Amygdala (tissue), 56 donors: ENCODE results near the gene AK8.

Experiments used
- DNase-seq, 56 donors: peaks; one replicate each; lab custom pipeline; 2025; lab: John Stamatoyannopoulos, UW

AK8 gene

DNA sequence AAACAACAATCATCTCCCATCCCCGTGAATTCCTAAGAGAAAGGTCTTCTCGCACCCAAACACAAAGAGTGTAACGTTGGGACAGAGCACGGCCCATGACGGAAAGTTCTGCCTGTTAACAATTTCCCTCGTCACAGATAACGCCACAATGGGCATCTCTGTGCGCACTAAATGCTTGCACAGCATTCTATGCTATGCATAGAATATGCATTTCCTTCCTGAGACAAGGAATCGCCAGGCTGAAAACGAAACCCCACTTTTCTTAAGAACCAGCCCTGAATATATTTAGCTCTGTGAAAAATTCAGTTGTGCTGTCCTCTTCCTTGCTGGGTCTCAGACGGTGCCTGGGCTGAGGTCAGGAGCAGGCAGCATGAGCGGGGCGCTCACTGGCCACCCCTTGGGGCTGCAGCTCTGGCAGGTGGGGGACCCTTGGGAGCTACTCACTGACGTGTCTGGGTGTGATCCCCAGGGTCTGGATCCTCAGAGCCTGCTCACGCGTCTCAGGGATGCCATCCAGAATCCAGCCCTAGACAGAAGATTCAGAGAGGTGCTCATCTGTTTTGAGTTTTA lies 49.8 kb downstream of the AK8 start:
- DNase-seq = no peak

DNA sequence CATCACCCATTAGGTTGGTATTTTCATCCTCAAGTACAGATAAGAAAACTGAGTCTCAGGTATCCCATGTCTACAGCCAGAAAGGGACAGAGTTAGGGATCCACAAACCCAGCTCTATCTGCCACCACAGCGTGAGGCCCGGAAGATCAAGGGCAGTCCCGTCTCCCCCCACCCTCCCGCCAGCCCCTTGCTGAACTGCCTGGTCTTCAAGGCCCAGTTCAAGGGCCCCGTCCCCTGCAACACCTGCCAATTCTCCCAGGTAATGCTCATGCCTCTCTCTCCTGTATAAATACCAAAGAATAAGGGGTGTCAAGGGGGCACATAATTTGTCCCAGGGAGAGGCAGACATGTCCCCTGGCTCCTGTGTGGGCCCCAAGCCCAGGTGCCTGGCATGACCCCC lies 50.7 kb downstream of the AK8 start:
- DNase-seq = no peak

- no peak for DNase-seq
These were observed 51.3 kb downstream of the AK8 start for GRCh38 chr9:132826621-132827365.

DNA sequence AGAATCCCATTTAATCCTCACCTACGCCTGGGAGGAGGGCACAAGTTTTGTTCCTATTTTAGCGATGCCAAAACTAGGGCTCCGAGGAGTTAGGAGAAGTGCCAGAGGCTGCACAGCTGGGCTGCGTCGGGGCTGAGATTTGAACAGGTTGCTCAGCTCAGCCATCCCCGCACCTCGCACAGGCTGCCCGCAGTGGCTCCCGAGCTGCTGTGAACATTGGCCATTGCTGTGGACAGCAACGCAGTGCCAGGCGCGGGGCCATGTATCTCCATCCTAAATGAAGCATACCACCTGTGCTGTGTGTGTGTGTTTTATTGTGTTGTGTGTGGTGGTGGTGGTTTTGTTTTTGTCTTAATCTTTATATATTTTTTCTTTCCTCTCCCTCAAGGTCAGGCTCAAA lies 52.0 kb downstream of the AK8 start:
- DNase-seq = no peak

GRCh38 chr9:132825430-132825829 lies 52.7 kb downstream of the AK8 start:
- no peak for DNase-seq

GRCh38 chr9:132824951-132825350 lies 53.1 kb downstream of the AK8 start:
- no peak for DNase-seq

DNA sequence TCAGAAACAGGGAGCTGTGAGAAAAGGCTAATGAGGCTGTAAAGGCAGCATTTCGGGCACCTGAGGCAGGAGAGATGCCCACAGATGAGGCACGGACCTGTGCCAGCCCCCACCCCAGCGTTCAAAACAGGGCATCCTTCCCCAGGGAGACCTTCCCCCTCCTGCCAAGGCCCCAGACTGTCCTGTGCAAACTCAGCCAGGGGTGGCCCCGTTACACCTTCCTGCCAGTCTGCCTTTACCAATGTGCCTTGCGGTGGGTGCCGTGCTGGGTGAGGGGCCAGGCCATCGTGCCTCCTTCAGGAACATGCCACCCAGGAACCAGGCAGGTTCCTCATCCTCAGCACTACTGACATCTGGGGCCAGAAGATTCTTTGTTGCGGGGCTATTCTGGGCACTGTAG lies 53.9 kb downstream of the AK8 start:
- no peak for DNase-seq

- DNase-seq = no peak
These were observed 54.5 kb downstream of the AK8 start for GRCh38 chr9:132823370-132824145.

- no peak for DNase-seq
These were observed 57.7 kb downstream of the AK8 start for GRCh38 chr9:132820169-132820944.

GRCh38 chr9:132818588-132818987 lies 59.5 kb downstream of the AK8 start:
- no peak for DNase-seq

DNA sequence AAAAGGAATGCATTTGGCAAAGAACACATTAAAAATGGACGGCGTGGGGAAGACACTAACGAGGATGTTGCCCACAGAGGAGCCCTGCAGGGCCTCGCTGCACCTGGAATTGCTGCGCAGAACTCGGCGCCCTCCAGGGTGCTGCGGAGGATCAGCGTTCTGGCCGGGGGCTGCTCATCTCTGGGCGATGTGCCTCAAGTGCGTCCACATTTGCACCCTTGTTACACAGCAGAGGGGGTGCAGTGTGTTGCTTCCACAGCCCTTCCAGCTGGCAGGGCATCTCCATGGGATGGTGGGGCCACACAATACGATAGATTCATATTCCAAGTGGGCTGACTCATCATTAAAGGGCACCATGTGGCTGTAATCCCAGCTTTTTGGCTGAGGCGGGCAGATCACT lies 63.1 kb downstream of the AK8 start:
- no peak for DNase-seq

DNA sequence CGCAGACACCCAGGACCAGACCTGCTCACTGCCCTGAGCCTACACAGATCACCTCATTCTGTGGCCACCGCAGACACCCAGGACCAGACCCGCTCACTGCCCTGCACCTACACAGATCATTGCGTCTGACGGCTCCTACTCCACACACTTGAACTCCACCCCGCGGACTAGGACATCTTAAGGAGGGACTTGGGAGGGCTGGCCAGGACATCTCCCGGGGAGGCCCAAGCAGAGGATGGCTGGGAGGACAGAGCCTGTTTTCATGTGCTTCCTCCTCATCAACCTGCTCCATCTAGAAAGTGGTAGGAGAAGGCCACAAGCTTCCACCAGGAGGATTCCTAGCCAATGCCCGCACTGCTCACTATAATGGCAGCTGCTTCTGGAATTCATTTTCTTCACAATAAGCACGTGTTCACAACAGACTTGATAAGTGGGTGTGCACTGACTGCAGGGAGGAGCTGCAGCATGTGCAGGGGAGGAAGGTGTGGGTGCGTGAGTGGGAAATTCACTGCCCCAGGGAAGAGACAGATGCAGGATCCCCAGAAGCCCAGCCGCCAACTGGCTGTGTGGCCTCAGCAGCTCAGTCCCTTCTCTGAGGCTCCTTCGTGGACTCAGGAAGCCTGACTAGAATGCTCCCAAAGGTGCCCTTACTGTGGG lies 64.8 kb downstream of the AK8 start:
- no peak for DNase-seq

DNA sequence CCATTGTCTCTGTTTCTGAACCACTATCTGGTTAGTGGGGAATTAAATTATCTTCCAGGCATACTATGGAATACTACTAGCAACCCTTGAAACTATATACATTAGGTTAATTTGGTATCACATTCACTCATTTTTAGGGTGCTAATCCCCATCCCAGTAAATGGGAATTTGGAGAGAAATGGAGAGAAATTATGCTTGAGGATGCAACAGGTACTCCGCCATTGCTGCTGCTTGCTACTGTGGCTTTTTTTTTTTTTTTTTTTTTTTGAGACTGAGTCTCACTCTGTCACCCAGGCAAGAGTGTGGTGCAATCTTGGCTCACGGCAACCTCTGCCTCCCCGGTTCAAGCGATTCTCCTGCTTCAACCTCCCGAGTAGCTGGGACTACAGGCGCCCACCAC lies 66.1 kb downstream of the AK8 start:
- DNase-seq = no peak

- DNase-seq = no peak
These were observed 67.8 kb downstream of the AK8 start for GRCh38 chr9:132810314-132810713.

GRCh38 chr9:132809677-132810271 lies 68.3 kb downstream of the AK8 start:
- no peak for DNase-seq

GRCh38 chr9:132808645-132809044 lies 69.4 kb downstream of the AK8 start:
- DNase-seq = no peak

GRCh38 chr9:132806723-132807421 lies 71.2 kb downstream of the AK8 start:
- DNase-seq = no peak

GRCh38 chr9:132806306-132806705 lies 71.8 kb downstream of the AK8 start:
- DNase-seq = no peak

DNA sequence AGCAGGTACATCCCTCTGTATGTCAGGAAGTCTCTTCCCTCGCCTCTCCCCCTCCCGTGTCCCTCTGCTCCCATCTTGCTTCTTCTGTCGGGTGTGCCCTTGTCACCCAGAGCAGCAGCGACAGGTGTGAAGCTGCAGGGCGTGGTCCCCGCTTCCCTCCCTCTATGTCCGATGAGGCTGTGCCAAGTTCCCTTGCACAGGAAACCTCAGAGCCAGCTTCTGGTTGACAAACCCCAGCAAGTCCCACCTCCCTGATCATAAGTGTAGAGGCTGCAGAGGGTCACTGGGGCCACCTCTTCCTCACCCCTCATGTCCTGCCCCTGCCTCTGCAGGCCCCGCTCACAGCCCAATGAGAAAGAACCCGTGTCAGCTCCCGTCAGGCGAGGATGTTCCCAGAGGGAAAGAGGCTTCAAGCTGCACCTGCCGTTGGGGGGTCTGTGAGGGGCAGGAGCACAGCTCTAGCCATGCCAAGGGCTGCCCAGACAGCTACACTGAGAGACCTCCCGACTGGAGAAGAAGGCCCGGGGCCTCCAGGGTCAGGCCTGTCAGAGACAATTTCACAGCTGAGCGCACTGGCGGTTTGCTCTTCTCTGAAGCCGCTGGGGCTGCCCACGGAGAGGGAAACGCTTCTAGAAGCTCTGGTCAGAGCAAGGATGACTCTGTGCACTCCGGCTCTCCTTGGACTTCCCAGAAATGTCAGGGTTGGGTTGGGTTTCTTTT lies 73.3 kb downstream of the AK8 start:
- DNase-seq = no peak
